Mucosa of rectum (tissue), 2 donors: ENCODE results near the gene NXPH2.
"Not testable (repeated sequence)": the region's sequence is repeated elsewhere in the genome, so short reads cannot be mapped to it uniquely, and the experiment has no call there.

Experiments used
- H3K27ac ChIP-seq, 2 donors: one replicate each; pipeline ENCODE4 v1.7.0; 2013; ENCODE audit warnings: inconsistent platforms in 2 of 2, low read depth in 2 of 2, low read length in 2 of 2
- H3K27me3 ChIP-seq, 2 donors: one replicate each; pipeline ENCODE4 v1.7.0; 2013; ENCODE audit warnings: low read length in 2 of 2; ENCODE audit not compliant: control insufficient read depth in 2 of 2, insufficient read depth in 2 of 2
- H3K36me3 ChIP-seq, 2 donors: one replicate each; pipeline ENCODE4 v1.7.0; 2013; ENCODE audit warnings: low read length in 2 of 2; ENCODE audit not compliant: control insufficient read depth in 2 of 2, insufficient read depth in 2 of 2
- H3K4me1 ChIP-seq, 2 donors: one replicate each; pipeline ENCODE4 v1.7.0; 2013; ENCODE audit warnings: low read length in 2 of 2, mild to moderate bottlenecking in 1 of 2; ENCODE audit not compliant: control insufficient read depth in 2 of 2, insufficient read depth in 2 of 2
- H3K4me3 ChIP-seq, 2 donors: one replicate each; pipeline ENCODE4 v1.7.0; 2013; ENCODE audit warnings: low read length in 2 of 2
- H3K9ac ChIP-seq, 2 donors: one replicate each; pipeline ENCODE4 v1.7.0; 2013; ENCODE audit warnings: low read length in 2 of 2, low read depth in 1 of 2, mild to moderate bottlenecking in 1 of 2
- H3K9me3 ChIP-seq, 2 donors: one replicate each; pipeline ENCODE4 v1.7.0; 2013; ENCODE audit warnings: low read length in 2 of 2; ENCODE audit not compliant: control insufficient read depth in 2 of 2
- donor health status: healthy.
- donor health status: Normal muscosa, but diverticular disease.

NXPH2 gene

DNA sequence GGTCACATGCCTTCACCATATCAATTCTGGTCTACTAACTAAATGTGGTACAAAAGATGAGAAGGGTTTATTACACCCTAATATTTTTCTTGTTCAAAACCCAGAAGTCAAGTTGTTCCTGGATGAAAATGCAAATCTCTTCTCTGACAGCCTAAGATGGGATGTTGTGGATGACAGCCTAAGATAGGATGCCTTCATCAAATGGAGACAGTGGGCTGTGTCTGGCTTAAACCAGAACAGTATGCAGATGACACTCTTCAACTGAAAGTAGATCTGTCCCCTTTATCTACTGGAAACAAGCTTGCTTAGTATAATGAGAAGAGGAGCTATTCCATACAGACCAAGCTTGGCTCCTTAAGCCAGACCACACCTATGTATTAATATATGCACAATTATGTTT, 17.7 kb downstream of the NXPH2 start:
- H3K36me3 ChIP-seq, result no peaks in the 10 kb centered on the region
- no peak overlapping the region for H3K27ac ChIP-seq
- no peaks in the 10 kb centered on the region for H3K27me3 ChIP-seq
- no peak overlapping the region for H3K4me3 ChIP-seq
- H3K9ac ChIP-seq, result no peak overlapping the region
- H3K4me1 ChIP-seq, result no peaks in the 10 kb centered on the region
- no peaks in the 10 kb centered on the region for H3K9me3 ChIP-seq

DNA sequence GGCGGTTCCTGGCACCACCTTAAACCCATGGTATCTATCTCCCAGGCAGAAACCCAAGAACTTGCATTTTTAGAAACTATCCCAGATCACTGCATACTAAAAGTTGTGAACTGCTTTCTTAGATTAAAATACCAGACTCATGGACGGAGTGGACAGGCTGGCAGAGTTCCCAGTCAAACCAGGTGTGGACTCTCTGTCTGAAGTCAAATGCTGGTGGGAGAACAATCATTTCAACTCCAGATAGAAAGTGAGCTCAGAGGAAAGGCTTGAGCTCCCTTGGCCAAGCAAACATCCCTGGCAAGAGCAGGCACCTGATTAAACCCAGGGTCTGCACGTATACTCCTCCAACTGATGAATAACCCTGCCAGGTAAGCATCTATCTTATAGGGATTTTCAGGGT, 19.5 kb downstream of the NXPH2 start:
- Histone ChIP-seq H3K36me3 (no peaks in the 10 kb centered on the region), H3K9me3 (no peaks in the 10 kb centered on the region), H3K9ac (no peak overlapping the region), H3K4me1 (no peaks in the 10 kb centered on the region), H3K4me3 (no peak overlapping the region), H3K27me3 (no peaks in the 10 kb centered on the region), H3K27ac (no peak overlapping the region)

DNA sequence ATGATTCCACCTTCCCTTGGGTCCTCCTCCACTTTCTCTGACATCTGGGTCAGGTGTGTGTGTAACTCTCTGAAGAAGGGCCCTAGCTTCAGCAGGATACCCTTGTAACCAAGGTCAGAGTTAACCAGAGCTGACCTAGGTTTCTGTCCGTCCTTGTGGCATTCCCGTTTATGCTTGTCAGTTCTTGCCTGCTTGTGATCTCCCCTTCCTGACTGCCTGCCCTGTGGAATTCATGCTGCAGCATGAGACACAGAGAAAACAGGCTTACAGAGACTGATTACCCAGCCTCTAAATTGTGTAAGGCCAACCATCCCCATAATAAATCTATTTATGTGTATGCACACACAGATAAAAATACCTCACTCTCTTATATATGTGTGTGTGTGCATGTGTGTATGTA, 22.8 kb downstream of the NXPH2 start:
- no peak overlapping the region for H3K27ac ChIP-seq
- no peaks in the 10 kb centered on the region for H3K4me1 ChIP-seq
- H3K27me3 ChIP-seq, result no peaks in the 10 kb centered on the region
- no peaks in the 10 kb centered on the region for H3K36me3 ChIP-seq
- H3K9me3 ChIP-seq, result no peaks in the 10 kb centered on the region
- no peak overlapping the region for H3K4me3 ChIP-seq
- no peak overlapping the region for H3K9ac ChIP-seq

DNA sequence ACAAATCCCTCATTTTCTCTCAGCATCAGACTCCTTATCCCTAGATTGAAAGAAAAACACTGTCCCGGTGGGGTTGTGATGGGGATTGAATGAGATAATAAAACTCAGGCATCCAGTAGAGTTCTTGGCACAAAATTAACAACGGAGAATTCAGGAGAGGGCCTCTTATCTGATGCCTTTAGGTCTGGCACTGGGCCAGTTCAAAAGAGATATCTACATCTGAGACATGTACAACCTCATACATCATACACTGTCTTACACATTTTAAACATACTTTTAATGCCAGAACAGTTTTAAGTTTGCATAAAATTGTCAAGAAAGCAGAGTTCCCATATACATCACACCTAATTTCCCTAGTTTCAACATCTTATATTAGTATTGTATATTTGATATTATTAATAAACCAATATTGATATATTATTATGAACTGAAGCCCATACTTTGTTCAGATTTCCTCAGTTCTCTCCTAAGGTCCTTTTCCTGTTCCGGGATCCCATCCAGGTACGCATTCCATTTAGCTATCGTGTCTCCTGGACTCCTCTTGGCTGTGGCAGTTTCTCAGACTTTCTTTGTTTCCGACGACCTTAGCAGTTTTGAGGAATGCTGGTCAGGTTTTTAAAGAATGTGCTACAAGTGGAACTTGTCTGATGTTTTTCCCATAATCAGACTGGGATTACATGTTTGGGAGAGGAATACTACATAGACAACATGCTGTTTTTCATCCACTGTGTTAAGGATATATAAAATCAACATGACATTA, 27.8 kb downstream of the NXPH2 start:
- H3K27ac ChIP-seq, result no peak overlapping the region
- H3K27me3 ChIP-seq, result no peaks in the 10 kb centered on the region
- H3K4me3 ChIP-seq, result no peak overlapping the region
- no peak overlapping the region for H3K9ac ChIP-seq
- H3K9me3 ChIP-seq, result no peaks in the 10 kb centered on the region
- no peaks in the 10 kb centered on the region for H3K4me1 ChIP-seq
- no peaks in the 10 kb centered on the region for H3K36me3 ChIP-seq

DNA sequence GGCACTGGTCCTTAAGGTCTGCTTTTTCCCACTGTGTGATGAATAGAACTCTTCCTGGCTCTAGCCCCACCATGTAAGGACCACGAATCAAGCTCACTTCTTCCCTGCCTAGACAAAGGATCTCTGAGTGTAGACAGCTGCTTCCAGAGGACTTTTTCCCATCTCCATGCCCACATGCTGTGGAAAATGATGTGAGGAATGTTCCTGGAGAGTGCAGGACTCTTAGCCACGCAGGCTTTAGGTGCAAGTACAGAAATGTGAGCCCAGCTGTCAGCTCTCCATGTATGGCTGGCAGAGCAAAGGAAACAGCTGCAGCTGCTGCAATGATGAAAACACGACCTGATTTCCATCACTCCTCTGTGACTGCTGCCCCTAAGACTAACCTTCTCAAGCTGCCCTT, 35.5 kb downstream of the NXPH2 start:
- Histone ChIP-seq H3K36me3 (no peaks in the 10 kb centered on the region), H3K27ac (no peak overlapping the region)

DNA sequence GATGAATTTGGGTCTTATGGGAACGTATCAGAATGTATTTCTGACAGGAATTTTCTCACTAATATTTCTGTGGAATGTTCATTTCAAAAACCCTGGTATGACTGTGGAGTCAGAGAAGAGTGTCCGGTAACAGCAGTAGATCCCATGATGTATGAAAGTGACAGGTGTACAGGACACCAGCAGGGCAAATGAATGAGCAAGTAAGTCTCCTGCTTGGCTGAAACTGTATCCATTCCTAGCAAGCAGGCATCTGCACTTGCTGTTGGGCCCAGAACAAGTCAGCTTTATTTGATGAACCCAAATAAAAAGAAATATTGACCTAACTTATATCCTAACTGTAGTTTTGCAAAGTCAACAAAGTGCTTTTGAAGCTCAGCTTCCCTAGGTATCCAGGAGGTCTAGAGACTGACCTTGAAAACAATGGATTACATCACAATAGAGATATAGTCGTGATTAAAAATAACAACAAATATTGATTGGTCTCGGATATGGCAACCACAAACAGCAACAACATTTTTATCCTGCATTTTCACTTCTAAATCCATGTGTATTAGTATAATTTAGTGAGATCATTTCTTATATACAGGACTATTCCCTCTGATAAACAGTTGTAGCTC, 37.6 kb downstream of the NXPH2 start:
- no peaks in the 10 kb centered on the region for H3K4me1 ChIP-seq
- H3K4me3 ChIP-seq, result no peak overlapping the region
- H3K9me3 ChIP-seq, result no peaks in the 10 kb centered on the region
- H3K9ac ChIP-seq, result no peak overlapping the region
- no peaks in the 10 kb centered on the region for H3K27me3 ChIP-seq
- H3K36me3 ChIP-seq, result no peaks in the 10 kb centered on the region
- H3K27ac ChIP-seq, result no peak overlapping the region

More for the DNA sequence above, 35.5 kb downstream of the NXPH2 start:
- Histone ChIP-seq H3K9ac (no peak overlapping the region), H3K4me1 (no peaks in the 10 kb centered on the region), H3K9me3 (no peaks in the 10 kb centered on the region), H3K27me3 (no peaks in the 10 kb centered on the region), H3K4me3 (no peak overlapping the region)

DNA sequence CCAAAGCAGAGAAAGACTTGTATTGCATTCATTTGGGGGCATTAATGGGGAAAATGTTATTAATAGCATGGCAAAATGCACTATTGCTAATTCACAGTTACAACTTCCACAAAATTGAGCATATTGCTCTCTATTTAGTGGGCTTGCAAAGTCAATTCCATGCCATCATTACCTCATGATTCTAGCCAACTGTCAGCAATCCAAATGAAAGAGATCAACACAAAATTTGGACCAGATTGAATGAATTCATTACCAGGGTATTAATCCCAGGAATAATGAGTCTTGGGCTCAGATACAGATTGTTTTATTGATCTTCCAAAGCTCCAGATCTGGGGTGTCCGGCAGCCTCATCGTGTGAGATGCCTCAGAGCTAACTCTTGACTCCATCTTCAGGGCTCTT, 38.3 kb downstream of the NXPH2 start:
- no peaks in the 10 kb centered on the region for H3K36me3 ChIP-seq
- no peak overlapping the region for H3K27ac ChIP-seq
- H3K4me1 ChIP-seq, result no peaks in the 10 kb centered on the region
- no peak overlapping the region for H3K9ac ChIP-seq
- H3K27me3 ChIP-seq, result no peaks in the 10 kb centered on the region
- no peak overlapping the region for H3K4me3 ChIP-seq
- no peaks in the 10 kb centered on the region for H3K9me3 ChIP-seq

DNA sequence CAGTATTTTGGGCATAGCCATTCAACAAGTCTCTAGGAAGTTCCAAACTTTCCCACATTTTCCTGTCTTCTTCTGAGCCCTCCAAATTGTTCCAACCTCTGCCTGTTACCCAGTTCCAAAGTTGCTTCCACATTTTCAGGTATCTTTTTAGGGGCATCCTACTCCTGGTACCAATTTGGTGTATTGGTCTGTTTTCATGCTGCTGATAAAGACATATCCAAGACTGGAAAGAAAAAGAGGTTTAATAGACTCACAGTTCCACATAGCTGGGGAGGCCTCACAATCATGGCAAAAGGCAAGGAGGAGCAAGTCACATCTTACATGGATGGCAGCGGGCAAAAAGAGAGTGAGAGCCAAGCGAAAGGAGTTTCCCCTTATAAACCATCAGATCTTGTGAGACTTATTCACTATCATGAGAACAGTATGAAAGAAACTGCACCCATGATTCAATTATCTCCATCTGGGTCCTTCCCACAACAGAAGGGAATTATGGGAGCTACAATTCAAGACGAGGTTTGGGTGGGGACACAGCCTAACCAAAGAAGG, 43.1 kb downstream of the NXPH2 start:
- not testable (repeated sequence) for H3K27ac ChIP-seq, H3K4me1 ChIP-seq, H3K9me3 ChIP-seq, H3K4me3 ChIP-seq, H3K27me3 ChIP-seq, H3K9ac ChIP-seq, H3K36me3 ChIP-seq

DNA sequence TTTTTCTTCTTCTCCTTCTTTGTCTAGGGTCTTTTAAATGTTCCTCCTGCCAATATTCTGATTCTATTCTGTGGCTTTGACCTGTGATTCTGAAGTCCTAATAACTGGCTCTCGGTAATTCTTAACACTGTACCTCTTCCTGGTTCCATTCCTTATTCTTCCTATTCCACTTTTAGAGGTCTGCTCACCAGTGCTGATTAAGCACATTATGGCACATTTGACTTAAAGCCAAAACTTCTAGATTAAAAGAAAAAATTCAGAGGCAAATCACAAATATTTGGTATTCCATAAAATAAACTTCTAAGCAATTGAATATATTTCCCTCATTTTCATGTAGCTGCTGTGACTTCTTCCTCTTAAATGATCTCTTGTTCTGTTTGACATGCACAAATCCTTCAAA, 47.5 kb downstream of the NXPH2 start:
- Histone ChIP-seq H3K4me3 (no peak overlapping the region), H3K36me3 (no peaks in the 10 kb centered on the region), H3K27me3 (no peaks in the 10 kb centered on the region), H3K27ac (no peak overlapping the region), H3K4me1 (no peaks in the 10 kb centered on the region), H3K9me3 (no peaks in the 10 kb centered on the region), H3K9ac (no peak overlapping the region)

DNA sequence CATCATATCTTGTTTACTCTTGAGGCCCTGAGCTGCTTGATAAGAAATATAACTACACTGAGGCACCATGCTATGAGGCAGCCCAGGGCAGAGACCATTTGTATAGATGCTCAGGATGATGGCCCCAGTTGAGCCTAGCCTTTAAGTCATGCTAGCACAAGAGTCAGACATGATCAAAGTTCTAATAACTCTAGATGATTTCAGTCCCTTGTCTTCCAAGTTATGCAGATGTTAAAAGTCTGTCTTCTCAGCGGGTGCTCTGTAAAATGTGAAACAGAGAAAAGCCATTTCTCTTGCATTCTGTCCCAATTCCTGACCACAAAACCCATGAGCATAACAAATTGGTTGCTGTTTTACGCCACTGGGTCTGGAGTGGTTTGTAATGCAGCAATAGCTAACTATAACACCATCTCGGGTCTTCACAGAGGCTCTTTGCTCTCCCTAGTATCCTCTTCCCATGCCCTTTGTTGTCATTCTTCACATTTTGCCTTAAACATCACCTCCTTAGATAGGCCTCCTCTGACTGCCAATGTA, 49.6 kb downstream of the NXPH2 start:
- Histone ChIP-seq H3K9me3 (no peaks in the 10 kb centered on the region), H3K27me3 (no peaks in the 10 kb centered on the region), H3K4me1 (no peaks in the 10 kb centered on the region), H3K4me3 (no peak overlapping the region), H3K27ac (no peak overlapping the region), H3K36me3 (no peaks in the 10 kb centered on the region), H3K9ac (no peak overlapping the region)
